Activated T-cell treated with anti-CD3 and anti-CD28 coated beads for 1 hour (primary cell): ENCODE results near the gene SAMD13.

Experiments
- DNase-seq: peaks from one replicate; pipeline ENCODE4 v3.0.0-alpha.2; 2020; ENCODE audit warnings: low read depth

The SAMD13 gene

GRCh38 chr1:84373436-84374141, 72.1 kb downstream of the SAMD13 start:
- no peak for DNase-seq

- DNase-seq, result no peak
Observed at GRCh38 chr1:84374991-84375696, 73.6 kb downstream of the SAMD13 start.

- no peak for DNase-seq
Observed at GRCh38 chr1:84376000-84376910, 74.7 kb downstream of the SAMD13 start.

- DNase-seq, result no peak
Observed at GRCh38 chr1:84377480-84378095, 76.1 kb downstream of the SAMD13 start.

- DNase-seq, result no peak
Observed at GRCh38 chr1:84379138-84379916, 77.8 kb downstream of the SAMD13 start.

- DNase-seq, result no peak
Observed at GRCh38 chr1:84379917-84380180, 78.3 kb downstream of the SAMD13 start.

- DNase-seq, result no peak
Observed at GRCh38 chr1:84382127-84382526, 80.6 kb downstream of the SAMD13 start.

GRCh38 chr1:84385347-84385746, 83.8 kb downstream of the SAMD13 start:
- no peak for DNase-seq

- no peak for DNase-seq
Observed at GRCh38 chr1:84386716-84387479, 85.4 kb downstream of the SAMD13 start.

- DNase-seq, result no peak
Observed at GRCh38 chr1:84387480-84388163, 86.1 kb downstream of the SAMD13 start.

- no peak for DNase-seq
Observed at GRCh38 chr1:84390226-84390625, 88.7 kb downstream of the SAMD13 start.

- DNase-seq, result no peak
Observed at GRCh38 chr1:84398175-84399155, 97.0 kb downstream of the SAMD13 start, which contains the start of gene DNASE2B. Gene DNASE2B, plus strand, starts transcription at chr1:84398484. Its CDS starts 81 bp downstream, at chr1:84398565.
